ENCODE measurements around the gene S100A8.

DNA sequence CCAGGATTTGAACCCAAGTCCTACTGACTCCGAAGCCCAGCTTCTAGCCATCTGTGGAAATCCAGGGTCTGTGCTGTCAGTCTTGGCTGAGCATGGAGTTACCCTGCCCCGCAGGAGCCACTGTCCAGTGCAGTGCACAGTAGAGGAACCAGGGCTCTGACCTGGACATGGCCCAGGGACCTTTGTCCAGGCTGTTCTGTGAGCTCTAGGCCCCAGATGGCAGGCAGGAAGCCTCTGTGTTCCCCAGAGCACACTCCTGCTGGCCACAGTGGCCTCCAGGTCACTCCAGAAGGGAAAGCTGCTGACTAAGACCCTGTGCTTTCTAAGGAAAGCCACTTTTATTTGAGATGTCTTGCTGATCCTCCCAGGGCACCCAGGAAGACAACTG is 39.3 kb upstream of the S100A8 start:
- TF ChIP-seq, protein P1, sequence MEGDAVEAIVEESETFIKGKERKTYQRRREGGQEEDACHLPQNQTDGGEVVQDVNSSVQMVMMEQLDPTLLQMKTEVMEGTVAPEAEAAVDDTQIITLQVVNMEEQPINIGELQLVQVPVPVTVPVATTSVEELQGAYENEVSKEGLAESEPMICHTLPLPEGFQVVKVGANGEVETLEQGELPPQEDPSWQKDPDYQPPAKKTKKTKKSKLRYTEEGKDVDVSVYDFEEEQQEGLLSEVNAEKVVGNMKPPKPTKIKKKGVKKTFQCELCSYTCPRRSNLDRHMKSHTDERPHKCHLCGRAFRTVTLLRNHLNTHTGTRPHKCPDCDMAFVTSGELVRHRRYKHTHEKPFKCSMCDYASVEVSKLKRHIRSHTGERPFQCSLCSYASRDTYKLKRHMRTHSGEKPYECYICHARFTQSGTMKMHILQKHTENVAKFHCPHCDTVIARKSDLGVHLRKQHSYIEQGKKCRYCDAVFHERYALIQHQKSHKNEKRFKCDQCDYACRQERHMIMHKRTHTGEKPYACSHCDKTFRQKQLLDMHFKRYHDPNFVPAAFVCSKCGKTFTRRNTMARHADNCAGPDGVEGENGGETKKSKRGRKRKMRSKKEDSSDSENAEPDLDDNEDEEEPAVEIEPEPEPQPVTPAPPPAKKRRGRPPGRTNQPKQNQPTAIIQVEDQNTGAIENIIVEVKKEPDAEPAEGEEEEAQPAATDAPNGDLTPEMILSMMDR (IDR thresholded peaks at IDR 0.05), result no peak
- TF ChIP-seq POLR2A (IDR thresholded peaks at IDR 0.05), result no peak

All from body of pancreas (tissue), 4 donors.